Activated CD4-positive, alpha-beta T cell treated with anti-CD3 and anti-CD28 coated beads, Interleukin-2, amount 50 U/mL, for 24 hours (primary cell): ENCODE measurements around the gene HLCS.

Experiments used
- DNase-seq, 2 donors: peaks; one replicate each; pipeline ENCODE4 v3.0.0-alpha.2; 2020; ENCODE audit warnings: low read depth in 1 of 2, low spot score in 1 of 2

HLCS gene

GRCh38 chr21:36985751-36986594, 19.5 kb upstream of the HLCS start:
- DNase-seq = no peak

DNA sequence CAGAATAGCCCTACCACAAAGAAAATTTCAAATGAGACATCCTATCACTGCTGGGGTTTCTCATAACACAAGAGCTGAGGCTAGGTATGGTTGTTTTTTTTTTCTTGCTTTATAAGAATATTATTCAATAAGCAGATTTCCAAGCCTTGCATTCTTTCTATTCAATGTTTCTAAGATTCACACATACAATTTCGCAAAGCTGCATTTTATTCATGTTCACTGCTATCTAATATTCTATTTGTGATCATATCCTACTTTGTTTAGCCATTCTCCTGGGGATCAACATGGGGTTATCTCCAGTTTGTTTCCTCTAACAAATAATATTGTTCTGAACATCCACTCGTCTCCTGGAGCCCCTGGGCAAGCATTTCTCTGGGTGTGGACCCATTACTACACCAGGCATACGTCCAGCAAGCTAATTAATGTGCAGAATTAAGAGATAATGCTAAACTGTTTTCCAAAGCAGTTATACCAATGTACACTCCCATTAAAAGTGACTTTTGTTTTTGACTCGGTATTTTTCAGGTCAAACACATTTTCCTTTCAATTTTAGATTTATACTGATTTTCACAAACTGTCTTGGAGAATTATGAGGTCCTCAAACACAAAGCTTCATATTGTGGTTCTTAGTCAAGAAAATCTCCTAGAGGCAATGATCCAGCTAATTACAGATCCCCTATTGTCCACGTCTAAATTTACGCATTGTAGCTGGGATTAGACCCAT, 15.7 kb upstream of the HLCS start:
- DNase-seq = no peak

DNA sequence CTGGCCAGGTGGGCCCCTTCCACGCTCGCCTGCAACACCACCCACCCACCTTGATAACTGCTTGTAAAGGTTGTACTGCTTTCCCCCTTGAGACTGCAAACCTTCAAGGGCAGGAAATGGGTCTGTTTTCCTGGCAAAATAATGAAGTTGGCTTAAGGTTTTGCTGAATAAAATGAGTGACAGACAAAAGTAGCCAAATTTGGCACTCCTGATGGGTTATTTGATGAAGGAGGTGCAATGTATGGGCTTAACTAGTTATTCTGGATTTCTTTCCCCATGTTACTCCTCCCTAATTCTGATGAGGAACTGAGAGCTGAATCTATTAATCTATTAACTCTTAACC, 14.6 kb upstream of the HLCS start:
- DNase-seq = no peak

GRCh38 chr21:36980280-36981048, 14.0 kb upstream of the HLCS start:
- DNase-seq = no peak

DNA sequence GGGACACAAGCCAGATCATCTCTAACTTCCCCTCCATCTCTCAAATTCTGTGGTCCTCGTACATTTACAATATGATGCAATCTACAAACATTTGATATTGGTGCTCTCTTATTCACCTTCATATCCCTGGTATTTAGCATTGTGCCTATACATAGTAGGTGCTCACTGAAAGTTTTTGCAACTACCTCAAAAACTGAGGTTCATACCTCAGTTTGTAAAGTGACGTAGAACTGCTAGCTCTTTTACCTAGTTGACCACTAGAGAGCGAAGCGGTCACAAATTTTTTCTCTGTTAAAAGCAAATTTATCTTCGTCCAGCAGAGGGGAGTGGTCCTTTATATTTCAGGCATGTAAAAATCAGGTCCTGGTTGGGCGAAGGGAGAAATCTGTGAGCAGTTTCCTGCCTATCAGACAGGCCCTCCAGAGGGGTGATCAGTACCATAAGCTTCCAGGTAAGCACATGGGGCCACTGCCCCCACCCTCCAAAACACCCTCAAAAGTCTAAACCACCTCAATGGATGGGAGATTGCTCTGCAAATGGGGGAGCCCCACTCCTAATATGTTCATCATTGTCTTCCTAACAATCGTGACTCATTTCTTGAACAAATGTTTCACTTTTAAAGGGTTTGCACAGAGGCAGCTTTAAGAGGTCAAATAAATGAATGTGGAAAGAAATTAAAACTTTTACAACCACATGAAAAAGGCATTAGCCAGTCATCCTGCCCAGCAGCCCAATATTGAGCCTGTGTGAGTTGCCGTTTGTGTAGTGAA, 10.6 kb upstream of the HLCS start:
- DNase-seq = no peak

- no peak for DNase-seq
Measured at GRCh38 chr21:36976228-36976861, 9.9 kb upstream of the HLCS start.

DNA sequence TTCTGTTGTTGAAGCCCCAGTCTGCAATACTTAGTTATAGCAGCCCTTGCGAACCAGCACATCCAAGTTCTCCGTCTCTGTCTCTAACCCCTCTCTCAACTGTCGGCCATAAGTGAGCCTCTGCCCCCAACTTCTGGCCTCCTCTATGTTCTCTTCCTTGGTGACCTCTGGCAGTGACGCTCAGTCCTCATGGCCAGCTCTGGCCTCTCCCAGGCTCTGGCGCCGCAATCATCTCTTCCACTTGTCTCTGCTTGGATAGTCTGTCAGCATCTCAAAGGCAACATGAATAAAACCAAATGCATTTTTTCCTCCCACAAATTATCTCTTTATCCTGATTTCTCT, 8.4 kb upstream of the HLCS start:
- DNase-seq = no peak

- DNase-seq = no peak
Measured at GRCh38 chr21:36973986-36974850, 7.7 kb upstream of the HLCS start.

DNA sequence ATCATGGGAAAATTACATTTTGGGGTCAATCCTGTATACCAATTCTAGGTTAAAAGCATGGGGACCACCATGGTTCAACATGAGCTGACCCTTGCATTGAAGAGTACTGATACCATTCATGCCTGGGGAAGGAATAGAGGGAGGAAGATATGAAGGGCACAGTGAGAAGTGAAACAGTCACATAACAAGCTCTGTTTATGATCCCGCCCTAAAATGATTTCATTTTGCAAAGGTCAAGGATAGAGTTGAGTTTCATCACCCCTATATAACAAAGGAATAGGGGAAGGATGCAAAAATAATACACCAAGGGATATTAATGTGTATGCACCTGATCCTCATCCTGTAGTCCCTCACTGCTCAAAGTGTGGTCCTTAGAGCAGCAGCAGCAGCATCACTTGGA, 2.5 kb upstream of the HLCS start:
- no peak for DNase-seq

GRCh38 chr21:36968414-36968813, 1.9 kb upstream of the HLCS start:
- no peak for DNase-seq

GRCh38 chr21:36966821-36967768, 626 bp upstream of the HLCS start:
- DNase-seq = no peak

- no peak for DNase-seq
Measured at GRCh38 chr21:36965720-36966065, 776 bp downstream of the HLCS start.

DNA sequence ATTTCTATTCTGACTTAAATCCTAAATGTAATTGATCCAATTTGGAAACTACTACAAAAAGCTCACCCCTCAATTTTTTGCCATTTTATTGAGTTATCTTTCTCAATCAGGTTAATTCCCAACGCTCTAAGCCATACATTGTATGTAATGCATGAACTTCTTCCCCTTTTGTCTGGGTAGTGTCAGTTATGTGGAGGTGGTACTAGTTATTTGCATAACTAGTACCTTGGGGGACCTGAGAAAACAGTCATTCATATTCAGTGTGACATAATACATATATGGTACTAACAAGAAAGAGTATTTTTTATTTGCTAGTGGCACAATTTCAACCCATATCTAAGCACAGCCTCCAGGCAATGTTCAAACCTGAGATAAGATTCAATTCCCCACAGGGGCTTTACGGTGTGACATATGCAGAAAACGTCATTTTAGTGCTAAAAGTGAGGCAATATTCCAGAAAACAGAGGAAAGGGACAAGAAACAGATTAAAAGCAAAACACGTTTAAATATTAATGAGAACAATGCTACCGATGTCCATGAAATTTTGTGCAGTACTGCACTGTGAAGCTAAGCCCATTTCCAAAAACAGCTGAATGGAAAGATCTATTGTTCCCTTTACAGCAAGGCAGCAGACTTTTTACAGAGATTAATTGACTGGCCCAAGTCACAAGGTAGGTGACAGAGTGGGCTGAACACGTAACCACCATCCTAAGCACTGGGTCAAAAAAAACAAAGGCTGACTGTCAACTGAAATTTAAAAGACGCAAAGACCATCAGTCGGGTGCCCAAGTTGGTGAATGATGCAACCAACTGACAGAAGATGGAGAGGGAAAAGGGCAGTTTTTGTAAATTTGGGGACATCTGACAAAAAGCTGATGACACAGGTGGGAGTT, 1.4 kb downstream of the HLCS start:
- DNase-seq = no peak

GRCh38 chr21:36964398-36964797, 2.1 kb downstream of the HLCS start:
- DNase-seq = no peak

GRCh38 chr21:36962098-36962780, 4.2 kb downstream of the HLCS start:
- DNase-seq = no peak

DNA sequence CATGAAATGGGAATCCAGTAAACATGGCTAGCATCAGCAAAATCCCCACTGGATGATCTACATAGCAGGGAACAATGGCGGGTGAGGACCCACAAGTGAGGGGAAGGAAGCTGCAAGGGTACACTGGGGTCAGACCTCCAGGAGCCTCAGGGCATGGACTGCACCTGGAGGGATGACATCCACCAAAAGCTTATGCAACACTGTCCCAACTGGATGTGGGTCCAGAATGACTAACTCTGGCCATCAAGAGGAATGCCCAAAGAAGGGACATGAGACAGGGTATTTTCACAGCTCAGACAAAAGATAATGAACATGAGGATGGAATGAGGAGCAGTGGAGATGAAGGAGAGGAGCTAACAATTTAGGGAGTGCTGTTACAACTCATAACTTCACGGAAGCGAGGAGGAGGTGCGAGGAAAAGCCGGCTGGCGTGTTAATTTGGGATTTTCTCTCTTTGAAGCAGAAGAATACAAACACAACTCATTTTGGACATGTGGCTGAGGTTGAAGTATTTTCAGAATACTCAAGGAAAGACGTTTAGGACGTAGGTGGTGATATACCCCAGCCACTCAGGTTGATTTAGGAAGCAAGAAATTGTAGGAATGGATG, 5.7 kb downstream of the HLCS start:
- DNase-seq = no peak
